SK-N-SH (cell line): Measurements from ENCODE around the gene DOK4. TPM values are rescaled to one million over a fixed set of nuclear protein-coding genes. Genes with fewer than 3 reads are reported as not detected.

Experiments
- CTCF ChIA-PET: fragments of 300-600, 350-600 bp; formaldehyde crosslinking; extraction: SDS; loops from one replicate; lab custom pipeline; 2021; lab: Yijun Ruan, JAX
- POLR2A ChIA-PET: fragments of 350-600 bp; sonication (Branson Sonifier 250); formaldehyde crosslinking; extraction: SDS; loops from one replicate; lab custom pipeline; 2020; ENCODE audit warnings: antibody characterized with exemption, inconsistent platforms; lab: Yijun Ruan, JAX
- DNase-seq: peaks from one replicate; pipeline ENCODE4 v3.0.0; 2012
- H2AFZ ChIP-seq: fragments of 200-600 bp; sonication (generic); 2 replicates; pipeline ENCODE4 v1.8.1; 2016; ENCODE audit warnings: antibody characterized with exemption, mild to moderate bottlenecking, low read depth
- H3F3A ChIP-seq: fragments of 200-600 bp; sonication (generic); replicated peaks from 2 replicates; pipeline ENCODE3; 2016; ENCODE audit warnings: antibody characterized with exemption, mild to moderate bottlenecking; ENCODE audit not compliant: insufficient read depth
- H3K27ac ChIP-seq, 2 experiments: fragments of 200-500 bp in 1 of 2; fragments of 200-600 bp in 1 of 2; sonication (Bioruptor generic) in 1 of 2; sonication (generic), shearing (Covaris generic) in 1 of 2; 2 replicates each; pipeline versions ENCODE4 v1.5.1 to v1.6.1; 2014 to 2016; ENCODE audit warnings: low read depth in 2 of 2, inconsistent platforms in 1 of 2, low read length in 1 of 2, mild to moderate bottlenecking in 1 of 2, mixed read lengths in 1 of 2
- H3K27me3 ChIP-seq: fragments of 200-600 bp; sonication (generic), shearing (Covaris generic); 2 replicates; pipeline ENCODE4 v1.6.1; 2016; ENCODE audit warnings: mixed run types; ENCODE audit not compliant: insufficient read depth
- H3K36me3 ChIP-seq, 2 experiments: fragments of 200-500 bp in 1 of 2; fragments of 200-600 bp in 1 of 2; sonication (Bioruptor generic) in 1 of 2; sonication (generic) in 1 of 2; replicated peaks in 1 of 2; 2 replicates each; pipeline versions ENCODE3 to v1.5.1; 2014 to 2016; ENCODE audit warnings: low read length in 1 of 2, mild to moderate bottlenecking in 1 of 2; ENCODE audit not compliant: insufficient read depth in 2 of 2, control insufficient read depth in 1 of 2
- H3K4me1 ChIP-seq, 2 experiments: fragments of 200-500 bp in 1 of 2; fragments of 200-600 bp in 1 of 2; sonication (Bioruptor generic) in 1 of 2; sonication (generic), shearing (Covaris generic) in 1 of 2; 2 replicates each; pipeline versions ENCODE4 v1.5.1 to v1.6.1; 2014 to 2016; ENCODE audit warnings: low read depth in 1 of 2, low read length in 1 of 2, mixed run types in 1 of 2; ENCODE audit not compliant: insufficient read depth in 2 of 2, control insufficient read depth in 1 of 2
- H3K4me2 ChIP-seq: fragments of 200-600 bp; sonication (generic), shearing (Covaris generic); 2 replicates; pipeline ENCODE4 v1.6.1; 2017; ENCODE audit warnings: mixed run types
- H3K4me3 ChIP-seq, 2 experiments: fragments of 200-500 bp in 1 of 2; fragments of 200-600 bp in 1 of 2; sonication (Bioruptor generic) in 1 of 2; sonication (generic), shearing (Covaris generic) in 1 of 2; 2 replicates each; pipeline versions ENCODE4 v1.5.1 to v1.8.1; 2014 to 2016; ENCODE audit warnings: low read depth in 2 of 2, inconsistent platforms in 1 of 2, low read length in 1 of 2, mild to moderate bottlenecking in 1 of 2, mixed read lengths in 1 of 2, moderate library complexity in 1 of 2
- H3K79me2 ChIP-seq: fragments of 200-600 bp; sonication (generic); 2 replicates; pipeline ENCODE4 v1.8.1; 2017; ENCODE audit warnings: mild to moderate bottlenecking; ENCODE audit not compliant: insufficient read depth
- H3K9ac ChIP-seq: fragments of 200-600 bp; sonication (generic); 2 replicates; pipeline ENCODE4 v1.6.1; 2017; ENCODE audit warnings: mixed run types
- H3K9me2 ChIP-seq: fragments of 200-600 bp; sonication (generic); 2 replicates; pipeline ENCODE4 v1.6.1; 2017; ENCODE audit warnings: mixed run types
- H3K9me3 ChIP-seq: fragments of 200-600 bp; sonication (generic); 2 replicates; pipeline ENCODE4 v1.6.1; 2017; ENCODE audit warnings: mixed run types, mild to moderate bottlenecking, moderate library complexity
- H4K20me1 ChIP-seq: fragments of 200-600 bp; sonication (generic); 2 replicates; pipeline ENCODE4 v1.6.1; 2017; ENCODE audit warnings: mild to moderate bottlenecking, mixed run types; ENCODE audit not compliant: insufficient read depth
- EP300 ChIP-seq, 2 experiments: IDR thresholded peaks; 2 replicates each; pipeline versions ENCODE4 v1.4.0 to v1.6.1; 2012; ENCODE audit warnings: borderline replicate concordance in 1 of 2, low read depth in 1 of 2, low read length in 1 of 2
- EZH2phosphoT487 ChIP-seq: fragments of 200-600 bp; sonication (generic); IDR thresholded peaks from 2 replicates; pipeline ENCODE4 v1.6.1; 2017; ENCODE audit warnings: low read depth, mixed run types, mild to moderate bottlenecking, antibody characterized with exemption, moderate library complexity, borderline replicate concordance
- FOSL2 ChIP-seq: IDR thresholded peaks from 2 replicates; pipeline ENCODE4 v1.4.0; 2012; ENCODE audit warnings: low read depth, mild to moderate bottlenecking, moderate library complexity, borderline replicate concordance
- FOXM1 ChIP-seq: IDR thresholded peaks from 2 replicates; pipeline ENCODE4 v1.4.0; 2012; ENCODE audit warnings: low read depth, mild to moderate bottlenecking
- GATA2 ChIP-seq: sonication (generic); formaldehyde crosslinking; IDR thresholded peaks from 2 replicates; pipeline ENCODE4 v1.5.0; 2020; ENCODE audit warnings: mild to moderate bottlenecking, missing genetic modification reagents
- JUND ChIP-seq: IDR thresholded peaks from 2 replicates; pipeline ENCODE4 v1.4.0; 2012
- NFIC ChIP-seq: IDR thresholded peaks from 2 replicates; pipeline ENCODE4 v1.4.0; 2012; ENCODE audit warnings: borderline replicate concordance
- NRF1 ChIP-seq: IDR thresholded peaks from 2 replicates; pipeline ENCODE4 v1.6.1; 2012; ENCODE audit warnings: low read depth, mild to moderate bottlenecking, low read length
- POLR2AphosphoS5 ChIP-seq: IDR thresholded peaks from 2 replicates; pipeline ENCODE4 v1.6.1; 2012; ENCODE audit warnings: low read depth, low read length
- RAD21 ChIP-seq: IDR thresholded peaks from 2 replicates; pipeline ENCODE4 v1.6.1; 2012; ENCODE audit warnings: mild to moderate bottlenecking, low read length
- SIN3A ChIP-seq: IDR thresholded peaks from 2 replicates; pipeline ENCODE4 v1.6.1; 2012; ENCODE audit warnings: low read depth, mild to moderate bottlenecking, low read length, moderate library complexity, borderline replicate concordance
- WGBS: methylation state at CpG from one replicate; pipeline ENCODE4 v1.1.6; 2017; ENCODE audit warnings: low lambda C conversion rate; 5-methylcytosine and 5-hydroxymethylcytosine counted together
- polyA plus RNA-seq, 3 experiments: library from polyadenylated mRNA; depleted of rRNA; stranded (reverse); fragments of >200 nt; gene quantifications; 2 replicates each; pipeline ENCODE4 v1.2.3, GENCODE V29; 2012
- TF ChIP-seq, protein P1 (sequence below): fragments of 150-350 bp; IDR thresholded peaks from 2 replicates; pipeline ENCODE4 v1.6.1; 2016; ENCODE audit warnings: mild to moderate bottlenecking, low read depth, low read length
- TF ChIP-seq, protein P2 (sequence below): IDR thresholded peaks from 2 replicates; pipeline ENCODE4 v1.6.1; 2012; ENCODE audit warnings: mild to moderate bottlenecking, low read depth, low read length, moderate library complexity
- TF ChIP-seq, protein P3 (sequence below): fragments of 150-350 bp; IDR thresholded peaks from 2 replicates; pipeline ENCODE4 v1.6.1; 2017; ENCODE audit warnings: antibody characterized with exemption, low read length, low read depth, borderline replicate concordance
- TF ChIP-seq, protein P4 (sequence below): IDR thresholded peaks from 2 replicates; pipeline ENCODE4 v1.4.0; 2012; ENCODE audit warnings: low read depth, borderline replicate concordance
- TF ChIP-seq, protein P5 (sequence below): fragments of 200-600 bp; sonication (generic); IDR thresholded peaks from 2 replicates; pipeline ENCODE4 v1.6.1; 2017; ENCODE audit warnings: antibody characterized with exemption, mild to moderate bottlenecking, moderate library complexity

The DOK4 gene
- polyA plus RNA-seq, 1 of the 3 experiments (the other 2 are of a cell fraction): 28.4 TPM

DNA sequence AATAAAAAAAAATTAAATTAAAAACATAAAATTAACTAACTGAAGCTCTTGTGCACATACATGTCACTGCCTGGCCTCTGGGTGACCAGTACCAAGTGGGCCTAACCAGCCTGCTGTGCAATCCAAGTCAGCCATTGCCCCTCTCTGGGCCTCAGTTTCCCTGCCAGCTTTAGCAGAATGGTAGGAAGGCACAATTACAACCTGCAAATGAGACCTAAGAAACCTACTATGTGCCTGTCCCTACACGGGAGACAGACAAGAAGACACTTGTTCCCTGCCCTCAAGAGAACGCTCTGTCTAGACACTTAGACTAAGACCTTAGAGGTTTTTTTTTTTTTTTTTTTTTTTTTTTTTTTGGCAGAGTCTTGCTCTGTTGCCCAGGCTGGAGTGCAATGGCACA, 40.8 kb downstream of the DOK4 start:
- Histone ChIP-seq H3K79me2 (peaks cover 90% of the 10 kb centered on the region), H4K20me1 (no peaks in the 10 kb centered on the region), H2AFZ (no peak overlapping the region), H3F3A (no peaks in the 10 kb centered on the region), H3K36me3 (peaks cover 9 to 14% of the 10 kb centered on the region in 2 experiments), H3K9ac (no peak overlapping the region), H3K27me3 (no peaks in the 10 kb centered on the region), H3K4me2 (no peak overlapping the region), H3K9me2 (no peaks in the 10 kb centered on the region), H3K4me3 (no peak overlapping the region; a peak in 1 of 4 replicates), H3K9me3 (no peaks in the 10 kb centered on the region; the same call in 1 of the 2 replicates), H3K27ac (no peak overlapping the region), H3K4me1 (peaks cover 3 to 9% of the 10 kb centered on the region in 2 experiments; a peak in 2 of 4 replicates)
- CTCF ChIA-PET: interaction anchor here (1.4 to 9.2 kb wide), 6 partner anchors 16 to 145 kb away, joined by 3 to 53 read pairs (median 16); partner anchors contain the start of gene POLR2C
- DNase-seq: no peak
- 88% methylated on average over 2 of the region's 2 CpGs for WGBS
- TF ChIP-seq EZH2phosphoT487 (no peak), SIN3A (no peak), POLR2AphosphoS5 (no peak), JUND (no peak), NFIC (no peak), NRF1 (no peak), RAD21 (no peak), FOXM1 (no peak), EP300 (IDR thresholded peaks at IDR 0.05; ENCODE audit: borderline replicate concordance in 1 of 2, low read depth in 1 of 2, low read length in 1 of 2) (no peak), FOSL2 (no peak), GATA2 (no peak)
- TF ChIP-seq, protein P1, sequence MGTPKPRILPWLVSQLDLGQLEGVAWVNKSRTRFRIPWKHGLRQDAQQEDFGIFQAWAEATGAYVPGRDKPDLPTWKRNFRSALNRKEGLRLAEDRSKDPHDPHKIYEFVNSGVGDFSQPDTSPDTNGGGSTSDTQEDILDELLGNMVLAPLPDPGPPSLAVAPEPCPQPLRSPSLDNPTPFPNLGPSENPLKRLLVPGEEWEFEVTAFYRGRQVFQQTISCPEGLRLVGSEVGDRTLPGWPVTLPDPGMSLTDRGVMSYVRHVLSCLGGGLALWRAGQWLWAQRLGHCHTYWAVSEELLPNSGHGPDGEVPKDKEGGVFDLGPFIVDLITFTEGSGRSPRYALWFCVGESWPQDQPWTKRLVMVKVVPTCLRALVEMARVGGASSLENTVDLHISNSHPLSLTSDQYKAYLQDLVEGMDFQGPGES: no peak
- TF ChIP-seq, protein P2, sequence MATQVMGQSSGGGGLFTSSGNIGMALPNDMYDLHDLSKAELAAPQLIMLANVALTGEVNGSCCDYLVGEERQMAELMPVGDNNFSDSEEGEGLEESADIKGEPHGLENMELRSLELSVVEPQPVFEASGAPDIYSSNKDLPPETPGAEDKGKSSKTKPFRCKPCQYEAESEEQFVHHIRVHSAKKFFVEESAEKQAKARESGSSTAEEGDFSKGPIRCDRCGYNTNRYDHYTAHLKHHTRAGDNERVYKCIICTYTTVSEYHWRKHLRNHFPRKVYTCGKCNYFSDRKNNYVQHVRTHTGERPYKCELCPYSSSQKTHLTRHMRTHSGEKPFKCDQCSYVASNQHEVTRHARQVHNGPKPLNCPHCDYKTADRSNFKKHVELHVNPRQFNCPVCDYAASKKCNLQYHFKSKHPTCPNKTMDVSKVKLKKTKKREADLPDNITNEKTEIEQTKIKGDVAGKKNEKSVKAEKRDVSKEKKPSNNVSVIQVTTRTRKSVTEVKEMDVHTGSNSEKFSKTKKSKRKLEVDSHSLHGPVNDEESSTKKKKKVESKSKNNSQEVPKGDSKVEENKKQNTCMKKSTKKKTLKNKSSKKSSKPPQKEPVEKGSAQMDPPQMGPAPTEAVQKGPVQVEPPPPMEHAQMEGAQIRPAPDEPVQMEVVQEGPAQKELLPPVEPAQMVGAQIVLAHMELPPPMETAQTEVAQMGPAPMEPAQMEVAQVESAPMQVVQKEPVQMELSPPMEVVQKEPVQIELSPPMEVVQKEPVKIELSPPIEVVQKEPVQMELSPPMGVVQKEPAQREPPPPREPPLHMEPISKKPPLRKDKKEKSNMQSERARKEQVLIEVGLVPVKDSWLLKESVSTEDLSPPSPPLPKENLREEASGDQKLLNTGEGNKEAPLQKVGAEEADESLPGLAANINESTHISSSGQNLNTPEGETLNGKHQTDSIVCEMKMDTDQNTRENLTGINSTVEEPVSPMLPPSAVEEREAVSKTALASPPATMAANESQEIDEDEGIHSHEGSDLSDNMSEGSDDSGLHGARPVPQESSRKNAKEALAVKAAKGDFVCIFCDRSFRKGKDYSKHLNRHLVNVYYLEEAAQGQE: no peak
- TF ChIP-seq, protein P3, sequence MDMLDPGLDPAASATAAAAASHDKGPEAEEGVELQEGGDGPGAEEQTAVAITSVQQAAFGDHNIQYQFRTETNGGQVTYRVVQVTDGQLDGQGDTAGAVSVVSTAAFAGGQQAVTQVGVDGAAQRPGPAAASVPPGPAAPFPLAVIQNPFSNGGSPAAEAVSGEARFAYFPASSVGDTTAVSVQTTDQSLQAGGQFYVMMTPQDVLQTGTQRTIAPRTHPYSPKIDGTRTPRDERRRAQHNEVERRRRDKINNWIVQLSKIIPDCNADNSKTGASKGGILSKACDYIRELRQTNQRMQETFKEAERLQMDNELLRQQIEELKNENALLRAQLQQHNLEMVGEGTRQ: no peak
- TF ChIP-seq, protein P4, sequence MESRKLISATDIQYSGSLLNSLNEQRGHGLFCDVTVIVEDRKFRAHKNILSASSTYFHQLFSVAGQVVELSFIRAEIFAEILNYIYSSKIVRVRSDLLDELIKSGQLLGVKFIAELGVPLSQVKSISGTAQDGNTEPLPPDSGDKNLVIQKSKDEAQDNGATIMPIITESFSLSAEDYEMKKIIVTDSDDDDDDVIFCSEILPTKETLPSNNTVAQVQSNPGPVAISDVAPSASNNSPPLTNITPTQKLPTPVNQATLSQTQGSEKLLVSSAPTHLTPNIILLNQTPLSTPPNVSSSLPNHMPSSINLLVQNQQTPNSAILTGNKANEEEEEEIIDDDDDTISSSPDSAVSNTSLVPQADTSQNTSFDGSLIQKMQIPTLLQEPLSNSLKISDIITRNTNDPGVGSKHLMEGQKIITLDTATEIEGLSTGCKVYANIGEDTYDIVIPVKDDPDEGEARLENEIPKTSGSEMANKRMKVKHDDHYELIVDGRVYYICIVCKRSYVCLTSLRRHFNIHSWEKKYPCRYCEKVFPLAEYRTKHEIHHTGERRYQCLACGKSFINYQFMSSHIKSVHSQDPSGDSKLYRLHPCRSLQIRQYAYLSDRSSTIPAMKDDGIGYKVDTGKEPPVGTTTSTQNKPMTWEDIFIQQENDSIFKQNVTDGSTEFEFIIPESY: no peak
- TF ChIP-seq, protein P5, sequence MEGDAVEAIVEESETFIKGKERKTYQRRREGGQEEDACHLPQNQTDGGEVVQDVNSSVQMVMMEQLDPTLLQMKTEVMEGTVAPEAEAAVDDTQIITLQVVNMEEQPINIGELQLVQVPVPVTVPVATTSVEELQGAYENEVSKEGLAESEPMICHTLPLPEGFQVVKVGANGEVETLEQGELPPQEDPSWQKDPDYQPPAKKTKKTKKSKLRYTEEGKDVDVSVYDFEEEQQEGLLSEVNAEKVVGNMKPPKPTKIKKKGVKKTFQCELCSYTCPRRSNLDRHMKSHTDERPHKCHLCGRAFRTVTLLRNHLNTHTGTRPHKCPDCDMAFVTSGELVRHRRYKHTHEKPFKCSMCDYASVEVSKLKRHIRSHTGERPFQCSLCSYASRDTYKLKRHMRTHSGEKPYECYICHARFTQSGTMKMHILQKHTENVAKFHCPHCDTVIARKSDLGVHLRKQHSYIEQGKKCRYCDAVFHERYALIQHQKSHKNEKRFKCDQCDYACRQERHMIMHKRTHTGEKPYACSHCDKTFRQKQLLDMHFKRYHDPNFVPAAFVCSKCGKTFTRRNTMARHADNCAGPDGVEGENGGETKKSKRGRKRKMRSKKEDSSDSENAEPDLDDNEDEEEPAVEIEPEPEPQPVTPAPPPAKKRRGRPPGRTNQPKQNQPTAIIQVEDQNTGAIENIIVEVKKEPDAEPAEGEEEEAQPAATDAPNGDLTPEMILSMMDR: no peak
- POLR2A ChIA-PET: interaction anchor here (1.0 kb wide), 1 partner anchor 17 kb away, joined by 4 read pairs; the partner anchor contains the start of gene POLR2C
